H9 (cell line): ENCODE results near the gene TOR1A. TPM values are rescaled to one million over a fixed set of nuclear protein-coding genes. Genes with fewer than 3 reads are reported as not detected.

Experiments used
- DNase-seq: peaks from one replicate; pipeline ENCODE4 v3.0.0-alpha.2; 2017
- H2AFZ ChIP-seq: one replicate; pipeline ENCODE4 v1.6.1; 2013; ENCODE audit warnings: mild to moderate bottlenecking, low read length, control low read depth, moderate library complexity
- H2AK5ac ChIP-seq: 2 replicates; pipeline ENCODE4 v1.6.1; 2013; ENCODE audit warnings: low read length, control low read depth, mixed read lengths; ENCODE audit not compliant: insufficient read length
- H2BK120ac ChIP-seq: one replicate; pipeline ENCODE4 v1.6.1; 2013; ENCODE audit warnings: low read depth, mild to moderate bottlenecking, low read length, control low read depth, inconsistent platforms; ENCODE audit not compliant: poor library complexity, severe bottlenecking
- H2BK12ac ChIP-seq: 2 replicates; pipeline ENCODE4 v1.6.1; 2013; ENCODE audit warnings: low read length, control low read depth, mixed read lengths, low read depth; ENCODE audit not compliant: insufficient read length
- H2BK15ac ChIP-seq: 2 replicates; pipeline ENCODE4 v1.6.1; 2013; ENCODE audit warnings: low read depth, low read length, control low read depth
- H2BK20ac ChIP-seq: one replicate; pipeline ENCODE4 v1.6.1; 2013; ENCODE audit warnings: low read depth, mild to moderate bottlenecking, low read length, control low read depth, inconsistent platforms; ENCODE audit not compliant: poor library complexity, severe bottlenecking
- H2BK5ac ChIP-seq: 2 replicates; pipeline ENCODE4 v1.6.1; 2013; ENCODE audit warnings: low read length, control low read depth, mixed read lengths; ENCODE audit not compliant: insufficient read length
- H3K14ac ChIP-seq: 2 replicates; pipeline ENCODE4 v1.6.1; 2013; ENCODE audit warnings: low read length, control low read depth; ENCODE audit not compliant: insufficient read depth
- H3K18ac ChIP-seq: 2 replicates; pipeline ENCODE4 v1.6.1; 2013; ENCODE audit warnings: low read depth, mild to moderate bottlenecking, mixed read lengths, low read length, control low read depth; ENCODE audit not compliant: insufficient read length
- H3K23ac ChIP-seq: 2 replicates; pipeline ENCODE4 v1.6.1; 2013; ENCODE audit warnings: low read length, control low read depth, mixed read lengths, low read depth; ENCODE audit not compliant: insufficient read length
- H3K23me2 ChIP-seq: 2 replicates; pipeline ENCODE4 v1.6.1; 2013; ENCODE audit warnings: low read depth, mild to moderate bottlenecking, mixed read lengths, low read length, control low read depth; ENCODE audit not compliant: insufficient read length, poor library complexity, severe bottlenecking
- H3K27ac ChIP-seq: 2 replicates; pipeline ENCODE4 v1.5.1; 2013; ENCODE audit warnings: low read length, control low read depth, mixed read lengths, low read depth; ENCODE audit not compliant: insufficient read length
- H3K27me3 ChIP-seq: 2 replicates; pipeline ENCODE4 v1.6.1; 2013; ENCODE audit warnings: low read length, control low read depth, inconsistent platforms; ENCODE audit not compliant: insufficient read depth
- H3K4ac ChIP-seq: 2 replicates; pipeline ENCODE4 v1.6.1; 2013; ENCODE audit warnings: low read depth, mild to moderate bottlenecking, control low read depth, inconsistent platforms, low read length, moderate library complexity
- H3K4me1 ChIP-seq: 2 replicates; pipeline ENCODE4 v1.6.1; 2013; ENCODE audit warnings: low read length, control low read depth, inconsistent platforms; ENCODE audit not compliant: insufficient read depth
- H3K4me2 ChIP-seq: 2 replicates; pipeline ENCODE4 v1.6.1; 2013; ENCODE audit warnings: low read length, control low read depth, mixed read lengths; ENCODE audit not compliant: insufficient read length, insufficient read depth
- H3K56ac ChIP-seq: 2 replicates; pipeline ENCODE4 v1.6.1; 2013; ENCODE audit warnings: low read depth, mild to moderate bottlenecking, mixed read lengths, low read length, control low read depth; ENCODE audit not compliant: insufficient read length
- H3K79me1 ChIP-seq: 2 replicates; pipeline ENCODE4 v1.6.1; 2013; ENCODE audit warnings: low read depth, mild to moderate bottlenecking, moderate library complexity, low read length, control low read depth, inconsistent platforms; ENCODE audit not compliant: insufficient read depth, poor library complexity, severe bottlenecking
- H3K79me2 ChIP-seq: 2 replicates; pipeline ENCODE4 v1.6.1; 2013; ENCODE audit warnings: low read length, control low read depth, inconsistent platforms; ENCODE audit not compliant: insufficient read depth
- H3K9ac ChIP-seq: 2 replicates; pipeline ENCODE4 v1.6.1; 2013; ENCODE audit warnings: low read length, control low read depth, mixed read lengths; ENCODE audit not compliant: insufficient read length; ENCODE audit errors: extremely low read depth
- H3K9me3 ChIP-seq: one replicate; pipeline ENCODE4 v1.6.1; 2013; ENCODE audit warnings: low read depth, low read length, inconsistent platforms; ENCODE audit not compliant: control insufficient read depth
- H3T11ph ChIP-seq: one replicate; pipeline ENCODE4 v1.6.1; 2013; ENCODE audit warnings: mild to moderate bottlenecking, low read length, control low read depth, inconsistent platforms
- H4K20me1 ChIP-seq: one replicate; pipeline ENCODE4 v1.6.1; 2013; ENCODE audit not compliant: control insufficient read depth, insufficient read length, insufficient read depth
- H4K5ac ChIP-seq: 2 replicates; pipeline ENCODE4 v1.6.1; 2013; ENCODE audit warnings: low read depth, mild to moderate bottlenecking, mixed read lengths, low read length, control low read depth; ENCODE audit not compliant: insufficient read length
- H4K8ac ChIP-seq: replicated peaks from 2 replicates; pipeline ENCODE4 v1.6.1; 2013; ENCODE audit warnings: low read length, control low read depth, mixed read lengths, low read depth; ENCODE audit not compliant: insufficient read length
- H4K91ac ChIP-seq: 2 replicates; pipeline ENCODE4 v1.6.1; 2013; ENCODE audit warnings: low read depth, mild to moderate bottlenecking, moderate library complexity, mixed read lengths, low read length, control low read depth; ENCODE audit not compliant: insufficient read length
- H3K27ac Mint-ChIP-seq, 3 experiments: 2 replicates in 2 of 3; 3 replicates in 1 of 3; pipeline ENCODE4 v1.8.0; 2020 to 2021; ENCODE audit warnings: mixed read lengths in 3 of 3, mild to moderate bottlenecking in 1 of 3, moderate library complexity in 1 of 3
- H3K27me3 Mint-ChIP-seq: 2 replicates; pipeline ENCODE4 v1.8.0; 2021; ENCODE audit warnings: low read depth, mild to moderate bottlenecking, moderate library complexity, mixed read lengths
- H3K36me3 Mint-ChIP-seq, 3 experiments: 2 replicates in 2 of 3; 3 replicates in 1 of 3; pipeline ENCODE4 v1.8.0; 2020 to 2021; ENCODE audit warnings: low read depth in 3 of 3, mixed read lengths in 3 of 3; ENCODE audit not compliant: insufficient read depth in 1 of 3
- H3K4me1 Mint-ChIP-seq, 2 experiments: 2 replicates each; pipeline ENCODE4 v1.8.0; 2020; ENCODE audit warnings: mixed read lengths in 2 of 2
- H3K4me3 Mint-ChIP-seq, 2 experiments: 2 replicates in 1 of 2; 3 replicates in 1 of 2; pipeline ENCODE4 v1.8.0; 2020 to 2021; ENCODE audit warnings: mild to moderate bottlenecking in 2 of 2, mixed read lengths in 2 of 2, moderate library complexity in 1 of 2
- H3K9me3 Mint-ChIP-seq, 2 experiments: 2 replicates in 1 of 2; 3 replicates in 1 of 2; pipeline ENCODE4 v1.8.0; 2020; ENCODE audit warnings: mild to moderate bottlenecking in 2 of 2, mixed read lengths in 2 of 2, moderate library complexity in 1 of 2
- WGBS: extraction: QIAGEN DNeasy Blood & Tissue Kit; methylation state at CpG from one replicate; pipeline ENCODE4 v1.1.7; 2013; ENCODE audit warnings: missing lambda C conversion rate, low lambda C conversion rate, mixed read lengths; ENCODE audit not compliant: insufficient read length; ENCODE audit errors: extremely low coverage; 5-methylcytosine and 5-hydroxymethylcytosine counted together
- total RNA-seq: library from RNA; stranded (reverse); gene quantifications from 2 replicates; pipeline ENCODE4 v1.2.1, GENCODE V29; 2021
- TF ChIP-seq, protein P1 (sequence below): fragments of 200-600 bp; sonication (generic); conservative IDR thresholded peaks from 3 replicates; pipeline ENCODE4 v1.8.0; 2021; ENCODE audit warnings: antibody characterized with exemption, mild to moderate bottlenecking

The TOR1A gene
- total RNA-seq, 1 experiment from 2014 or later, result 60.1 TPM

DNA sequence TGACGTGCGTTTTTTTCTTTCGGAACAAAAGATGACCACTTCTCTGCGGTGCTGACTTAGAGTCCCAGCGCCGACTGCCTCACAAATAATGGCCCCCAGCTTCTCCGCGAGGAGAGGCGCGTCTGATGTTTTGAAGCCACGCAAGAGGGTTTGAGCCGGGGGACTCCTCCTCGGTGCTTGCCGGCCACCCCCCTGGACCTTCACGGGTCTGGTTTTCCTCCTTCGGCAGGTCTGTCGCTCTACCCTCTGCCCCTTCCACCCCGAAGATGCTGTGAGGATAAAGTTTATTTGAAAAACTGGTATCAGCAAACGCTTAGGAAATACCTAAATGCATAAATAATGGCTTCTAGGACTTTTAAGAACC lies 11.9 kb upstream of the TOR1A start:
- Mint-ChIP-seq H3K4me1 (peaks cover 41 to 46% of the 10 kb centered on the region in 2 experiments), H3K36me3 (peaks cover 8 to 21% (median 19%) of the 10 kb centered on the region in 3 experiments), H3K27ac (peak overlapping the region; percentile 84 to 94 (median 87); a peak in 6 of 7 replicates), H3K4me3 (peak overlapping the region; percentile 95 to 99), H3K9me3 (no peaks in the 10 kb centered on the region; a peak in 1 of 5 replicates), H3K27me3 (no peaks in the 10 kb centered on the region; the same call in 1 of the 2 replicates)
- Histone ChIP-seq H3K23me2 (peaks cover 10% of the 10 kb centered on the region), H2BK5ac (no peak overlapping the region), H3K4me1 (peaks cover 6% of the 10 kb centered on the region; the same call in 1 of the 2 replicates), H2BK12ac (no peak overlapping the region), H3K14ac (no peak overlapping the region), H3K4me2 (peak overlapping the region; percentile 50), H3K27me3 (no peaks in the 10 kb centered on the region), H4K5ac (no peak overlapping the region), H4K8ac (no peak overlapping the region), H3K27ac (no peak overlapping the region), H2BK15ac (no peak overlapping the region), H3K4ac (no peak overlapping the region), H3K18ac (no peak overlapping the region), H3K56ac (no peak overlapping the region), H3K79me1 (no peaks in the 10 kb centered on the region), H4K20me1 (no peaks in the 10 kb centered on the region), H2BK20ac (no peak overlapping the region), H3K79me2 (no peaks in the 10 kb centered on the region; the same call in 1 of the 2 replicates), H3K23ac (no peak overlapping the region), H4K91ac (no peak overlapping the region), H3K9me3 (no peaks in the 10 kb centered on the region), H3T11ph (no peak overlapping the region), H2AK5ac (no peak overlapping the region), H2BK120ac (no peak overlapping the region), H2AFZ (no peak overlapping the region), H3K9ac (no peak overlapping the region)
- no peak for DNase-seq
- TF ChIP-seq, protein P1, sequence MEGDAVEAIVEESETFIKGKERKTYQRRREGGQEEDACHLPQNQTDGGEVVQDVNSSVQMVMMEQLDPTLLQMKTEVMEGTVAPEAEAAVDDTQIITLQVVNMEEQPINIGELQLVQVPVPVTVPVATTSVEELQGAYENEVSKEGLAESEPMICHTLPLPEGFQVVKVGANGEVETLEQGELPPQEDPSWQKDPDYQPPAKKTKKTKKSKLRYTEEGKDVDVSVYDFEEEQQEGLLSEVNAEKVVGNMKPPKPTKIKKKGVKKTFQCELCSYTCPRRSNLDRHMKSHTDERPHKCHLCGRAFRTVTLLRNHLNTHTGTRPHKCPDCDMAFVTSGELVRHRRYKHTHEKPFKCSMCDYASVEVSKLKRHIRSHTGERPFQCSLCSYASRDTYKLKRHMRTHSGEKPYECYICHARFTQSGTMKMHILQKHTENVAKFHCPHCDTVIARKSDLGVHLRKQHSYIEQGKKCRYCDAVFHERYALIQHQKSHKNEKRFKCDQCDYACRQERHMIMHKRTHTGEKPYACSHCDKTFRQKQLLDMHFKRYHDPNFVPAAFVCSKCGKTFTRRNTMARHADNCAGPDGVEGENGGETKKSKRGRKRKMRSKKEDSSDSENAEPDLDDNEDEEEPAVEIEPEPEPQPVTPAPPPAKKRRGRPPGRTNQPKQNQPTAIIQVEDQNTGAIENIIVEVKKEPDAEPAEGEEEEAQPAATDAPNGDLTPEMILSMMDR, result no peak
- no CpG with 5 or more reads among the region's 19 CpGs for WGBS
